Vagina (tissue), 2 donors: ENCODE results near the gene IGF2BP3. TPM values are rescaled to one million over a fixed set of nuclear protein-coding genes. Genes with fewer than 3 reads are reported as not detected.

Experiments used
- DNase-seq, 2 donors: peaks; one replicate each; pipeline ENCODE4 v3.0.0-alpha.2; 2017; ENCODE audit errors: extremely low spot score in 2 of 2
- H3K27ac ChIP-seq: fragments of 200-600 bp; sonication (generic); one replicate; pipeline ENCODE4 v1.5.1; 2019
- H3K27me3 ChIP-seq: fragments of 200-600 bp; sonication (generic); one replicate; pipeline ENCODE4 v1.5.1; 2019
- H3K36me3 ChIP-seq, 2 donors: fragments of 200-600 bp; sonication (generic); one replicate each; pipeline ENCODE4 v1.5.1; 2017 to 2019
- H3K4me1 ChIP-seq: fragments of 200-600 bp; sonication (generic); one replicate; pipeline ENCODE4 v1.5.1; 2019
- H3K4me3 ChIP-seq, 2 donors: fragments of 200-600 bp; sonication (generic); 1 replicate in 1 of 2; 2 replicates in 1 of 2; pipeline ENCODE4 v1.5.1; 2016 to 2019
- H3K9me3 ChIP-seq: fragments of 200-600 bp; sonication (generic); one replicate; pipeline ENCODE4 v1.5.1; 2019
- POLR2A ChIP-seq, 2 donors: fragments of 450-650 bp; IDR thresholded peaks; one replicate each; pipeline ENCODE4 v1.6.1; 2017; ENCODE audit warnings: antibody characterized with exemption in 2 of 2, mild to moderate bottlenecking in 2 of 2, moderate library complexity in 2 of 2
- POLR2AphosphoS5 ChIP-seq, 2 donors: sonication (generic); formaldehyde crosslinking; IDR thresholded peaks; one replicate each; pipeline ENCODE4 v1.9.0; 2017; ENCODE audit warnings: antibody characterized with exemption in 2 of 2, mild to moderate bottlenecking in 2 of 2, low read depth in 1 of 2; ENCODE audit not compliant: insufficient read depth in 1 of 2
- intact Hi-C: fragments of 100-400 bp; cut with DNase I; formaldehyde crosslinking; loops from one replicate; pipeline ENCODE4 v1.15.1; 2023
- total RNA-seq: library from RNA; depleted of rRNA; stranded (reverse); fragments of >200 nt; gene quantifications from one replicate; pipeline ENCODE4 v1.2.3, GENCODE V29; 2016
- TF ChIP-seq, protein P1 (sequence below), 3 experiments: fragments of 450-650 bp in 2 of 3; fragments of 200-600 bp in 1 of 3; sonication (generic) in 1 of 3; IDR thresholded peaks; one replicate each; pipeline ENCODE4 v1.5.1; 2017 to 2019; ENCODE audit warnings: antibody characterized with exemption in 3 of 3, mild to moderate bottlenecking in 2 of 3, moderate library complexity in 2 of 3

Gene IGF2BP3
- total RNA-seq, 1 donor from 2014 or later: 11.8 TPM

DNA sequence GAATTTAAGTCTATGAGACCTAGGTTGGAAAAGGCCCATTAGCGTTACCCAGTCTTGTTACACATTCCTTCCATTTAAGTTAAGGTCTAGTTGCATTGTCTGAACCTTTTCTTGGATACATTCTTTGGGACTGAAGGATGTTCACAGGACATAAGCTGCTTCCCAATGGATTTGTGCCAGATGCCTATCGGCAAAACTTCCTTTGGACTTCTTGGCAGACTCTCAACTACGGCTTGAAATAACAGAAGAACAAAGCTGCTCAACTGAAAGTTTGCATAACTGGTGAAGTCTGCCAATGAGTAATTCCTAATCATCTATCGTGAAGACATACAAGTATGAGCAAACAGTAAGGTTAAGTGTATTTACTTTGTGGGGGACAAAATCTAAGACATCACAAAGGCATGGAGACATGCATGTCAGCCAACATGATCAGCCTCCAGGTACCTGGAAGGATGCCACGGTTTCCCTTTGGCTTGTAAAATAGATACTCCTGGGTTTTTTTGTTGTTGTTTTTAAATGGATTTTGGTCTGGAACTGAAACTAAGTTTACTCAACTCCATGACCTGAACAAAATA lies 135.7 kb downstream of the IGF2BP3 start:
- no peak for DNase-seq
- H3K27me3 ChIP-seq: no peaks in the 10 kb centered on the region
- H3K9me3 ChIP-seq: no peaks in the 10 kb centered on the region
- H3K27ac ChIP-seq: no peak overlapping the region
- TF ChIP-seq, protein P1, sequence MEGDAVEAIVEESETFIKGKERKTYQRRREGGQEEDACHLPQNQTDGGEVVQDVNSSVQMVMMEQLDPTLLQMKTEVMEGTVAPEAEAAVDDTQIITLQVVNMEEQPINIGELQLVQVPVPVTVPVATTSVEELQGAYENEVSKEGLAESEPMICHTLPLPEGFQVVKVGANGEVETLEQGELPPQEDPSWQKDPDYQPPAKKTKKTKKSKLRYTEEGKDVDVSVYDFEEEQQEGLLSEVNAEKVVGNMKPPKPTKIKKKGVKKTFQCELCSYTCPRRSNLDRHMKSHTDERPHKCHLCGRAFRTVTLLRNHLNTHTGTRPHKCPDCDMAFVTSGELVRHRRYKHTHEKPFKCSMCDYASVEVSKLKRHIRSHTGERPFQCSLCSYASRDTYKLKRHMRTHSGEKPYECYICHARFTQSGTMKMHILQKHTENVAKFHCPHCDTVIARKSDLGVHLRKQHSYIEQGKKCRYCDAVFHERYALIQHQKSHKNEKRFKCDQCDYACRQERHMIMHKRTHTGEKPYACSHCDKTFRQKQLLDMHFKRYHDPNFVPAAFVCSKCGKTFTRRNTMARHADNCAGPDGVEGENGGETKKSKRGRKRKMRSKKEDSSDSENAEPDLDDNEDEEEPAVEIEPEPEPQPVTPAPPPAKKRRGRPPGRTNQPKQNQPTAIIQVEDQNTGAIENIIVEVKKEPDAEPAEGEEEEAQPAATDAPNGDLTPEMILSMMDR (IDR thresholded peaks at IDR 0.05): no peak
- TF ChIP-seq POLR2AphosphoS5 (IDR thresholded peaks at IDR 0.05; ENCODE audit: insufficient read depth in 1 of 2, low read depth in 1 of 2) (peak in 1 of 2 donors; percentile 39), POLR2A (IDR thresholded peaks at IDR 0.05) (no peak)
- H3K36me3 ChIP-seq: no peaks in the 10 kb centered on the region
- intact Hi-C loops: no loop called here
- no peak overlapping the region for H3K4me3 ChIP-seq
- H3K4me1 ChIP-seq: peaks cover 26% of the 10 kb centered on the region

DNA sequence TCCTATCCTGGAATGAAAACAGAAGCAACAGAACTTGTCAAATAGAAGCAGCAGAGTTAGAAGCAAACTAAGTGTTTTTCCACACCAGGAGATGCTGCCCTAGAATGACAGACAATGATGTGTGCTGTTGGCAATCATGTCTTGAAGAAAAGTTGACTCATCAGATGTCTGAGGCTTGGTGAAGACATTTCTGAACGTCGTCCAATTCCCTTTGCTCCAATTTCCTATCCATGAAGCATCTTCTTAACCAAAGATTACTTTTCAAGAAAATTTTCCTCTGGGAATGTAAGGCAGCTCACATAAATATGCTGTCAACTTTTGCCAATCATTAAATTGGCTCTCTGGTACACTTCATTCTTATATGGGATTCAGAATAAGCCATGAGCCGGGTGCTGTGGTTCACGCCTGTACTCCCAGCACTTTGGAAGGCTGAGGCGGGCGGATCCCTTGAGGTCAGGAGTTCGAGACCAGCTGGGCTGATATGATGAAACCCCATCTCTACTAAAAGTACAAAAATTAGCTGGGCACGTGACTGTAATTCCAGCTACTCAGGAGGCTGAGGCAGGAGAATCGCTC lies 136.5 kb downstream of the IGF2BP3 start:
- intact Hi-C loops: no loop called here
- Histone ChIP-seq H3K27me3 (no peaks in the 10 kb centered on the region), H3K4me3 (no peak overlapping the region), H3K9me3 (no peaks in the 10 kb centered on the region), H3K36me3 (no peaks in the 10 kb centered on the region), H3K27ac (no peak overlapping the region), H3K4me1 (peaks cover 26% of the 10 kb centered on the region)
- TF ChIP-seq, protein P1 (IDR thresholded peaks at IDR 0.05): no peak
- TF ChIP-seq POLR2A (IDR thresholded peaks at IDR 0.05) (no peak), POLR2AphosphoS5 (IDR thresholded peaks at IDR 0.05; ENCODE audit: insufficient read depth in 1 of 2, low read depth in 1 of 2) (no peak)
- DNase-seq: no peak

DNA sequence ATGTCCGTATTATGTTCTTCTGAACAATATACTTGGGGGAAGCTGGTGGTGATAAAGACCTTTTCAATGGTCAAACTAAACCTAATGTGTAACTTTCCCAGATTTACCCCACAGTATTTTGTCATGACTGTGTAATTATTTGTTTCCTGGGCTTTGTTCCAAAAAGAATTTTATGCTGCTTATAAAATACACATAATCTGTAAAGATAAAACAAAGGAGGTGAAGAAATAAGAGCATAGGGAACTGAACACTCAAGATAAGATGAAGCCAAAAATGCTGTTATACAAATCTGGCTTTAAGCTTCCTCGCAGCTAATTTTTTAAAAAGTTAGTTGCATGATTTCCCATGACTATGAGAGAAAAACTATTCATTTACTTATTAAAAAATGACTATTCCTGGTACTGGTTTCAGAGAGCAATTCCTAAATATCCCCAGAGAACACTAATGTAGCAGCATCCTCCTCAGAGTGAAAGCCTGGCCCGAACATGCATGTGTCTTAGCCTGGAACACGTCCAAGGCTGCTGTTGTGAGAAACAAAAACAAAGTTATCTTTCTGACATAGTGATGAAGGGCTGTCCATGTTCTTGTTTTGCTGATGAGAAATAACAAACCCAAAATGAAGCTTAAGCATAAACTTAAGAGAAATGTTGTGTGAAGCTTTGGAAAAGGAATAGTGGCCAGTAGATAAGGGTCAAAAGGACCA lies 137.2 kb downstream of the IGF2BP3 start:
- DNase-seq: no peak
- intact Hi-C loops: no loop called here

DNA sequence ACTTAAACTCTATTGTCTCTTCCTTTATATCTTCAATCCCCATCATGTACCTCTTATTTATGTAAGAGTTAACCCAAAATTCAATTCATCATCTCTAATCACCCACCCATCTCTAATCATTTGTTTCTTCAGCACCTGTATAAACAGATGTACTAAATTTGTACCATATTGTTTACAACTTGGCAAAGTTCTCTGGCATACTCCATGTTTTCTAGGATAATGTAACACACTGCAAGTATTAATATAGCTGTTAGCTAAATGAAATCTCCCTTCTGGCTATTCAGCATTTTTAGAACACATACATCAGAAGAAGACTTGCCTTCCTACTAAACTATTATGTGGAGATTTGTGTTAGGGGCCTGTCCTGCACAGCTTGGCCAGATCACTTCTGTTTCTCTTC lies 138.1 kb downstream of the IGF2BP3 start:
- Histone ChIP-seq H3K27ac (no peak overlapping the region), H3K9me3 (no peaks in the 10 kb centered on the region), H3K36me3 (no peaks in the 10 kb centered on the region), H3K27me3 (no peaks in the 10 kb centered on the region), H3K4me1 (peaks cover 26% of the 10 kb centered on the region), H3K4me3 (no peak overlapping the region)
- intact Hi-C loops: no loop called here
- TF ChIP-seq, protein P1 (IDR thresholded peaks at IDR 0.05): no peak
- no peak for TF ChIP-seq POLR2AphosphoS5 (IDR thresholded peaks at IDR 0.05; ENCODE audit: insufficient read depth in 1 of 2, low read depth in 1 of 2)
- no peak for TF ChIP-seq POLR2A (IDR thresholded peaks at IDR 0.05)
- no peak for DNase-seq

More for the DNA sequence above, 137.2 kb downstream of the IGF2BP3 start:
- no peaks in the 10 kb centered on the region for H3K9me3 ChIP-seq
- no peak overlapping the region for H3K4me3 ChIP-seq
- H3K36me3 ChIP-seq: no peaks in the 10 kb centered on the region
- no peak for TF ChIP-seq POLR2AphosphoS5 (IDR thresholded peaks at IDR 0.05; ENCODE audit: insufficient read depth in 1 of 2, low read depth in 1 of 2)
- TF ChIP-seq, protein P1 (IDR thresholded peaks at IDR 0.05): no peak
- no peak for TF ChIP-seq POLR2A (IDR thresholded peaks at IDR 0.05)
- H3K27me3 ChIP-seq: no peaks in the 10 kb centered on the region
- H3K4me1 ChIP-seq: peaks cover 26% of the 10 kb centered on the region
- H3K27ac ChIP-seq: no peak overlapping the region

DNA sequence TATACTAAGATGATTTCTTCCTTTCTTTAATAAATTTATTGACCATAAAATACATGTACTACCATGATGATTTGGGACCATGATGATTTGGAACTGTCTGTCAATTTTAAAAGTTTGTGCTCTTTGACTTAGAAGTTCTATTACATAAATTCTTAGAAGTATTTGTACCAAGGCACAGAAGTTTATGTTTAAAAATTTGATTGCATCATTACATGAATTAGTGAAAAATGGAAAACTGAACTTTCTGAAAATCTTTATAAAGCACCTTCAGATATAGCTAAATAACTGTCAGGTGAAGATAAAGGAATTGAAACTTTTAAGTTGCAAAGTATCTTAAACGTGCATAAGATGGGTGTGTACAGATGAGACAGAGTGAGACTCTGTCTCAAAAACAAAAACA lies 139.2 kb downstream of the IGF2BP3 start:
- Histone ChIP-seq H3K4me3 (no peak overlapping the region), H3K9me3 (no peaks in the 10 kb centered on the region), H3K4me1 (peaks cover 26% of the 10 kb centered on the region), H3K27me3 (no peaks in the 10 kb centered on the region), H3K36me3 (no peaks in the 10 kb centered on the region), H3K27ac (no peak overlapping the region)
- TF ChIP-seq, protein P1 (IDR thresholded peaks at IDR 0.05): no peak
- no peak for TF ChIP-seq POLR2A (IDR thresholded peaks at IDR 0.05)
- TF ChIP-seq POLR2AphosphoS5 (IDR thresholded peaks at IDR 0.05; ENCODE audit: insufficient read depth in 1 of 2, low read depth in 1 of 2): no peak
- DNase-seq: no peak
- intact Hi-C loops: no loop called here
